ENCODE data around the gene MTX1.

- TF ChIP-seq, protein P1, sequence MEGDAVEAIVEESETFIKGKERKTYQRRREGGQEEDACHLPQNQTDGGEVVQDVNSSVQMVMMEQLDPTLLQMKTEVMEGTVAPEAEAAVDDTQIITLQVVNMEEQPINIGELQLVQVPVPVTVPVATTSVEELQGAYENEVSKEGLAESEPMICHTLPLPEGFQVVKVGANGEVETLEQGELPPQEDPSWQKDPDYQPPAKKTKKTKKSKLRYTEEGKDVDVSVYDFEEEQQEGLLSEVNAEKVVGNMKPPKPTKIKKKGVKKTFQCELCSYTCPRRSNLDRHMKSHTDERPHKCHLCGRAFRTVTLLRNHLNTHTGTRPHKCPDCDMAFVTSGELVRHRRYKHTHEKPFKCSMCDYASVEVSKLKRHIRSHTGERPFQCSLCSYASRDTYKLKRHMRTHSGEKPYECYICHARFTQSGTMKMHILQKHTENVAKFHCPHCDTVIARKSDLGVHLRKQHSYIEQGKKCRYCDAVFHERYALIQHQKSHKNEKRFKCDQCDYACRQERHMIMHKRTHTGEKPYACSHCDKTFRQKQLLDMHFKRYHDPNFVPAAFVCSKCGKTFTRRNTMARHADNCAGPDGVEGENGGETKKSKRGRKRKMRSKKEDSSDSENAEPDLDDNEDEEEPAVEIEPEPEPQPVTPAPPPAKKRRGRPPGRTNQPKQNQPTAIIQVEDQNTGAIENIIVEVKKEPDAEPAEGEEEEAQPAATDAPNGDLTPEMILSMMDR (IDR thresholded peaks at IDR 0.05) = no peak
- TF ChIP-seq NPAS2 (CRISPR knock-in tag; IDR thresholded peaks at IDR 0.05; ENCODE audit: borderline replicate concordance) (no peak), NR3C1 (IDR thresholded peaks at IDR 0.05) (no peak), EHMT2 (IDR thresholded peaks at IDR 0.05; ENCODE audit: low read depth) (no peak), POLR2A (IDR thresholded peaks at IDR 0.05; ENCODE audit: low read length) (no peak), MAX (IDR thresholded peaks at IDR 0.05) (no peak), BHLHE40 (IDR thresholded peaks at IDR 0.05; ENCODE audit: low read depth, low read length) (no peak), ZFP36 (IDR thresholded peaks at IDR 0.05; ENCODE audit: borderline replicate concordance, partially characterized antibody) (no peak), CHD4 (IDR thresholded peaks at IDR 0.05; ENCODE audit: borderline replicate concordance) (no peak)
Observed at GRCh38 chr1:155186794-155187455, 21.6 kb upstream of the MTX1 start.
